RPMI8226 (cell line): ENCODE measurements around the gene MYO18A.
"Not testable (repeated sequence)": the region's sequence is repeated elsewhere in the genome, so short reads cannot be mapped to it uniquely, and the experiment has no call there.

Source experiments
- DNase-seq: peaks from one replicate; pipeline ENCODE4 v3.0.0-alpha.2; 2015

Gene MYO18A

DNA sequence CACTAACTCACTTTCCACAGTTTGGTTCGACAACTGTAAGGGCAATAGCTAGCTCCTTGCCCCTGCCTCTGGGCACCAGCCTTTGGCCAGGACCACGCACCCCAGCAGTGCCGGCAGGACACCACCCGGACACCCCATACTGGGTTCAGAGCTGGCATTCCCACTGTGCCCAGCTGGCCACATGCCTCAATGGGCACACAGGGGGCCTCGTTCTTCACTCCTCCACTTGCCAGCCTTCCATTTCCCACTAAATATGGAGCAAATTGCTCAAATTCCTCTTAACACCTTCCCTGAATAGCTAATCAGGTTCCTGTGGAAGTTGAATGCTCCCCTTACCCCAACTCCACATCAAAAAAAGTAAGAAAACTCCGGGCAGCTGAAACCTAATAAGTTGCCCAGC is 84.8 kb downstream of the MYO18A start:
- DNase-seq = no peak

DNA sequence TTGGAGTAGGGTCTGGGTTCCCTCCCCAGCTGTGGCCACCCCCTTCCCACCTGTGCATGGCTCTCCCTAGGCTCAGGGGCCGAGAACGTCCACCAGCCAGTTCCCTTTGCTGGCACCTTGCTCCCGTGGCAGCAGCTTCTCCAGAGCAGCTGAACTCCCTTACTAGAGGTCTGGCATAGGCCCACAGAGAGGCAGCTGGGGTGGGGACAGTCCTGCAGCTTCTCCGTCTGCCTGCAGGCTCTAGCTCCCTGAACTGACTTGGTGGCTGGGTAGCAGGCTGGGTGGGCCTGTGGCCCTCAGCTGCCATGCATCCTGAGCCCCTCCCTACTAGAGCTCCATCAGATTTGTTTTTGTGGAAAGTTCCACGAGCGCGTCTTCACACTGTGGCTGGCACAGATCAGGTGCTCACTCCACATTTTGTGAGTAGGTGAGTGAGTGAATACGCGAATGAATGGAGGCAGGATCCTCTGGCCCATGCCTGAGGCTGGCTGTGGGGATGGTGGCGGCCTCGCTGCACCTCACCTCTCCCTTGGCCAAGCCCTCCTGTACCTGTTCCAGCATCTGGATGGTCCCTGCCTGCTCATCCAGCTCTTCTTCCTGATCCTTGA is 86.0 kb downstream of the MYO18A start:
- DNase-seq = no peak

DNA sequence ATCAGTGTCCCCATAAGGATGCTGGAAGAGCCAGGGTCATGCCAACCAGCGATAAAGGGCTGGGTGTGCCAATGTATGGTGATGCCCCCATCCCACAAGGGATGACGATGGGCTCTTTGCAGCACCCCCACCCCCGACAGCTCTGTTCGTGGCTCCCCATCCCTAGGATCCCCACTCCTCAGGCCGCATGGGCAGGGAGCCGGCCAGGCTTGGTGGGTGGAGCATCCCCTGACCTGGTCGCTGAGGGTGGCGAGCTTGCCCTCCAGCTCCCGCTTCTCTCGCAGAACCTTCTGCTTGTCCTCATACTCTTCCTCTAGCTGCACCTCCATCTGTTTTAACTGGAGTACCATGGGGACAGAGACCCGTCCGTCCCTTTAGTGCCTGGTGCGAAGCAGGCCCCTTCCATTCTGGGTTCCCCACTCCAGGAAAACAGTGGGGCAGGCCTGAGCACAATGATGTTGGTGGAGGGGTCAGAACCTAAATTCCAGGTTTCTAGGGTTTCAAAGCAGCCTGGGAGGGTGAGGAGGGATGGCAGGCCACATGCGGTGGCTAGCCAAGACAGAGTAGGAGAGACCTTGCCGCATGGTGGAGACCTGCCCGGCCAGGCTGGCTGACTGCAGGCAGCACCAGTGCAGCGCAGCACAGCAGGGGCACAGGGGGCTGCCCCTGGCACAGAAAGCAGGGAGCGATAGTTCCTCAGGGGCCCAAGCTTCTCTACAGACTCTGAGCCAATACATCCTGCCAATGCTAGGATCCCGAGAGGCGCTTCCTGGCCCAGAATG is 86.9 kb downstream of the MYO18A start:
- no peak for DNase-seq

DNA sequence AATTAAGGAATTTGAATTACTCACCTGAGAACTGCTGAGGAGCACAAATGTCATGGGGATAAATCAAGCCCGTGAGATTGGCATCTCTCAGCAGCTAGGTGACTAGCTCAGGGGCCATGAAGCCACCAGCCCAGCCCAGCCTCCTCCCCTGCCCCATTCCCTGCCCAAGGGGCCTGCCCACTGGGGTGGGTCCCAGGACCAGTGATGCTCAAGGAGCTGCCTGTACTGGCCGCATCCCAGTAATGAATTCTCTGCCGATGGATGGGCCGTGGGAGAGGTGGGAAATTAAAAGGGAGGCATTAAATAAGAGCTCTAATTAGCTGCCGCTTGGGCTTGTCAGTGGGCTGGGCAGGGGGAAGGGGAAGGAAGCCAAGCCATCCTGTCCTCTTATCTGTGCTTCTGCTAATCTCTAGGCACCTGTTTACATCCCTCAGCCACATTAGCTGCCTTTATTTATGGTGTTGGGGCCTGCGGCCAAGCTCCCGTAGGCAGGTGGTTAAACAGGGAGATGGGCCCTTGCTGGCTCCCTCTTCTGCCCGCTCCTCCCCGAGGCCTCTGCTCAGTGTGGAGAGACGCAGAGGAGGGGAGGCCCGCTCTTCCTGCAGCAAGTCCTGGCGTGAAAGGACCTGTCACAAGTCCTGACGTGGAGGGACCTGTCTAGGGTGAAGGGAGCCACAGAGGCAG is 88.5 kb downstream of the MYO18A start:
- DNase-seq = no peak

DNA sequence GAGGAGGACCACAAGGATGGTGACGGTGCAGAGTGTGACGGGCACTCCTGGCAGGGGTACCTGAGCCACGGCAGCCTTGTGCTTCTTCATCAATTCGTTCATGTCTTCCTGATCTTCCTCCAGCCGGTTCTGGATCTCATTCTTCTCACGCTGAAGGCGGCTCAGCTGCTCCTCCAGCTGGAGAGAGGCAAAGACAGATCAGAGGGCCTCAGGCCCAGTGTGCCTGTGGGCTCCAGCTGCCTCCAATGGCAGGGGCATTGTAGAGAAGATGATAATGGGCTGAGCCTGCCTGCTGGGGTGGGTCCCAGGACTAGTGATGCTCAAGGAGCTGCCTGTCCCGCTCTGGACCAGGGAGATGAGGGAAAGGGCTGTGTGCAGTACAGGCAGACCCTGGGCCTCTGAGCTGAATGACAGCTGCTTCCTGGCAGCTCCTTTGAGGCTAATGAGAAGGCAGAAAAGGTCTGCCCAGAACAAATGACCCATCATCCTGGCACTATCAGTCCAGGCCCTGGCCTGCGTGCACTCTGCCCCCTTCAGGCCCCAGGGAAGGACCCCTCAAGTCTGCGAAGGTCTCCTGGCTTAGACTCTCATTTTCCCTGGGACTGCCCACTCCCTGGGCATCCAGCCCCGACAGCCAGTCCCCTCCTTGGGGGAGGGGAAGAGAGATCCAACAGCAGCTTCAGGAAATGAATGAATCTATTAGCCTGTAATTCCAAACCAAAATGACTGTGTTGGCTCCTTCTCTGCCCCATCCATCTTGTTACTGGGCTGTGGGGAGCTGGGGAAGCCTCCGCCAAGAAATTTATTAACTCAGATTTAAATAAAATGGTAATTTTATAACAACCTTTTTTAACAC is 89.2 kb downstream of the MYO18A start:
- DNase-seq = no peak

DNA sequence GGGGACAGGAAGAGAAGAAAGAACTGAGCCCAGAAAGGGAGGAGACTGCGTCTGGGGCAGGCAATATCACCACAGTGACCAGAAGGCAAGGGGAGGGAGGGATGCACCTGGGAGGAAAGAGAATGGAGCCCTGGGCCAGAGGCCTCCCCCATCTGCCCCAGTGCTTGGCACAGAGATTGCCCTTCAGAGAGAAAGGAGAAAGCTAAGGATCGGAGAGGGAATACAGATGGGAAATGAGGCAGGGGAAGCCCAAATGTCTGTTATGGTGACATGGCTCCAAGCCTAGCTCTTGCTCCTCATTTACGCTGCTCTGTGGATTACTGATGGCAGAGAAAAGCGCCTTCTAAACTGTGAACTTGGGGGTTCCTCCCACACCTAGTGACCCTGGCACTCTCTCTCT is 90.1 kb downstream of the MYO18A start:
- DNase-seq = no peak

DNA sequence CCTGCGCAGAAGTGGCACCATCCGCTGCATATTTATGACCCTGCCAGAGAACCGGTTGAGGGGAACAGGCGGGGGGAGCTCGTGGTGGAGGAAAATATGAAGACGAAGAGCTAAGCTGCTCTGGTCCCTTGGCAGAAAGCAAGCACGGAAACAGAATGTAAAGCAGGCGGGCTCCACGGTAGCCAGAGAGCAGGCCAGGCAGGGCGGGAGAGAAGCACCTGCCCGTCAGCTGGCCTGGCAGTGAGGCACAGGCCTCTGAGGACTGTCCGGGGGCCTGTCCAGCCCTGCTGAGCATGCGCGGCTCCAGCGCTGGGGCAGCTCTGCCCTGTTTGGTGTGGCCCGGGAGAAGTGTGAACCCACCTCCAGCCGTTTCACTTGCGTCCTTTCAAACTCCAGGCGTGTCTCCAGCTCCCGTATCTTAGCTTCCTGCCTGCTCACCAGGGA is 90.6 kb downstream of the MYO18A start:
- no peak for DNase-seq

DNA sequence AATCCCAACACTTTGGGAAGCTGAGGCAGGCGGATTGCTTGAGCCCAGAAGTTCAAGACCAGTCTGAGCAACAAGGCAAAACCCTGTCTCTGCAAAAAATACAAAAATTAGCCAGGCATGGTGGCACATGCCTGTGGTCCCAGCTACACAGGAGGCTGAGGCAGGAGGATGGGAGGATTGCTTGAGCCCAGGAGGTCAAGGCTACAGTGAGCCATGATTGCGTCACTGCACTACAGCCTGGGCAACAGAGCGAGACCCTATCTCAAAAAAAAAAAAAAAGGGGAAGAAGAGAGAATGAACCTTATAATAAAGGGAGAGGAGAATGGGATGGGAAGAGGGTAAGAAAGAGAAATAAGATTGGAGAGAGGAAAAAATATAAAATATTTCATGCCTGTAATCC is 91.4 kb downstream of the MYO18A start:
- DNase-seq = not testable (repeated sequence)

DNA sequence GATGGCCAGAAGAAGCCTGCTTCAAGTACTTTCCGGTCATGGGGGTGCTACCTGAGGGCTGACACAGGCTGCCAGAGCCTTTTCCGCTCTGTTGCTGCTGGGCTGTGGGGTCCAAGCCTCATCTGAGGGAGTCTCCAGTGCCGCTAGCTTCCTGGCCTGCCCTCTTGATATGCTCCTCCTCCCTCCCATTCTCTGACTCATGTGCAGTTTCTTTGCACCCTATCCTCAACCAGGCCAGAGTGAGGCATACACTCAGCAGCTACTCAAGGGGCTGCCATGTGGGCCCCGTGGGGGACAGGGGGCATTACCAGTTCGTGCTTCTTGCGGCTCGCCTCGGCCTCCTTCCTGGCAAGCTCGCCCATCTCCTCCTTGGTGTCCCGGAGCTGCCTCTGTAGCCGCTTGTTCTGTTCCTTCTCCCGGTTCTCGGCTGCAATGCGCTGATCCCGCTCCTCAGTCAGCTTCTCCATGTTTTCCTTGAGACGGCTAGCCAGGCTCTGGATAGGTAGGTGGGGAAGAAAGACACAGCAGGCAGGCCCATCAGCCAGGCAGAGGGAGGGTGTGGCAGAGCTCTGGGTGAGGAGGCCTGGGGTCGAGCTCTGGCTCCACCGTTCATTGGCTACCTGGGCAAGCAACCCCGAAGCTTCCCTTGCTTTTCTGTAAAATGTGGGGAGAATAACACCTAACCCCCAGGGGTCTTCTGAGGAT is 93.4 kb downstream of the MYO18A start:
- DNase-seq = no peak

DNA sequence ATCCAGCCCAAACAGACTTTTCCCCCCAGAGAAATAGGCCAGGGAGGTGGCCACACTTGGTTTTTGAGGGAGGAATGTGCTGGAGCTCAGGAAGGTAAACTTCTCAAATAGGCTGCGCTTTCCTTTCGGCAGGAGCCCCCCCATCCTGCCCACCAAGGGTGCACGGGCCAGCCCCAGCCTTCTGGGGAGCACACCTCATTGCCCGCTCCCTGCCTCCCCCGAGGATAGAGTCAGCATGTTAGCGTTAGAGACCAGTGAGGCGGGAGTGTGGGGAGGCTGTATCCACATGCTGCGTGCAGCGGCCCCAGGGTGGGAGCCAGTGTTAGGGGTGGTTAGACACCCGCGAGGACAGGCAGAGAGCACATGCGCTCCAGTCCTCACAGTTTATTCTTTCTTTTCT is 95.0 kb downstream of the MYO18A start:
- no peak for DNase-seq

DNA sequence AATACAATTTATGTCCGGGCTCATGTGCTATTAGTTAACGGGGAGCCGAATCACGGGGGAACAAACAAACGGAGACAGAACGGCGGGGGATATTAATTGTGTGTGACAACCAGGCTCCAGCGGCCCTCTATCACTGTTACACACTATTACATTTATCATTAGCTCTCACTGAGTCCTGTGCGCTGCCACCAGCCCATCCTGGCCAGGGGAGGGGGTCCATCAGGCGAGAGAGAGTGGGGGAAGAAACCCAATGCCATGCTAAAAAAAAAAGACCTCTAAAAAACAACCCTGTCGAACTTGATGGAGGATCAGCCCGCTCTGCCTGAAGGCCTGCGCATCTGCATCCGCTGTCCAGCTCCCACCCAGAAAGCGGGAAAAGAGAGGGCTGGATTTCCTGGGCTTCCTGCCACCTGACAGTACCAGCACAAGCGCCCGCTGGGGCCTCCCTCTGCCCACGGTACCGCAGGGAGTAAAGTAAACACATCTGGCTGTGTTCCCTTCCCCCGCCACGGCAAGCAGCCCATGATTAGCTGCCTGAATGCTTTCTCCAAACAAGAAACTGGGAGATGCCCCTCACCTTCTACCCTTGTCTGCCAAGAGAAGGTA is 95.6 kb downstream of the MYO18A start:
- no peak for DNase-seq

DNA sequence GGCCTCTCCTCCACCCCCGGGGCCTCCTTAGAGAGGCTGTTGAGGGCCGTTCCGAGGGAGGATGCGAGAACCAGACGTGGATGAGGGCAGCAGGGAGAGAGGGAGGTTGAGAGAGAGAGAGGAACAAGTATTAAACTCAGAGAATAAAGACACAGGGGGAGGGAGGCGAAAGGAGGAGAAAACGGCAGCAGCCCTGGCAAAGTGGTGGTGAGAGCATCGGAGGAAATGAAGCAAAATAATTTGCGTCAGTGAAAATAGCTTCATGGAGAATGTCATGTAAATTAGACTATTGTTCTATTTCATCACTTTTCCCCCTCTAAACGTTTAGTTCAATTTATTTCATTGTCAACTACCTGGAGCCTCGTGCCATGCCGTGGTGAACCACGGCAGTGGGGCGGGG is 99.2 kb downstream of the MYO18A start:
- no peak for DNase-seq

DNA sequence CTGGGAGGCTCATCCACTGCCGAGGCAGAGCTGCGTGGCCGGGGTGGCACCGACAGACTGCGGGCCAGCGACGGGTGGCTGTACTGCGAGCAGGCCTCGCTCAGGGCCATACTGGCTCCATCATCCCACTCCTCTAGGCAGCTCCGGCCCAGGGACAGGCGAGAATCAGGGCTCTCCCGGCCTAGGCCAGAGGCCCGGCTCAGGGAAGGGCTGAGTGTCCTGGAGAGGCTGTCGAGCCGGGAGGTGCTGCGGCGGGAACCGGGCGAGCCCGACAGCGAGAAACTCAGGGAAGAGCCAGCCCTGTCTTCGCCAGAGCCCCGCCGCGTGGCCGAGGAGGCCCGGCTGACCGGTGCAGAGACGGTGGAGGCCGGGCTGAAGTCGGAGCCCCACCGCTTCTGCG is 99.9 kb downstream of the MYO18A start:
- DNase-seq = no peak

DNA sequence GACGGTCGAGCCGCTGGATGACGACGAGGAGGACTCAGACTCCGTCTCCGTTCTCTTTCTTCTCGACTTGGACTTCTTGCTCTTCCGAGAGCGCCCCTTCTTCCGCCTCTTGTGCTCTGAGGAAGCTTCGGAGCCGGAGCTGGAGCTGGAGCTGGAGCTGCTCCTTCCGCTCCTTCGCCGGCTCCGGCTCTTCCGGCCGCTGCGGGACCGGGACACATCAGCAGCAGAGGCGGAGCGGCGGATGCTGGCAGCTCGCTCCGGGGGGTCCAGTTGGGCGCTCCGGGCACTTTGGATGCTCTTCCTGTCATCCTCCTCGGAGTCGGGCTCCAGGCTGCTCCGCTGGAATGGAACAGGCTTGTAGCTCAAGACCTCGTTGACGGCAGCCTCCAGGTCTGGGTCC is 100.3 kb downstream of the MYO18A start:
- no peak for DNase-seq

DNA sequence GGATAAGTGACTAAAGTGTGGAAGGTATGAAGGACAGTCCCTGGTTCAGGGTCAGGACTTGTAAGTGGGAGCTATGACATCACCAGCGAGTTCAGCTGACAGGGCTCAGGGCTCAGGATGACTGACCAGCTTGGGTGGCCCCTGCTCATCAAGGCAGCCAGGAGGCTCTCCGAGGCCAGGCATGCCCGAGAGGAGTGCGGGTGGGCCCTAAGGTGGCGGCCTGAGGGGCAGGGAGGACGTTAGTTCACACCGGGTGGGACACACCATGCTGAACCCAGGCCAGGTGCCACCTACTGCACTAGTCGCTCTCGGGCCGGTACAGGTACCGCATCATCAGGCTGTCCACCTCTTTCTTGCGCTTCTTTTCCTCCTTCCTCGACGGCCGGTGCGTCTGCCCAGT is 100.8 kb downstream of the MYO18A start:
- no peak for DNase-seq

DNA sequence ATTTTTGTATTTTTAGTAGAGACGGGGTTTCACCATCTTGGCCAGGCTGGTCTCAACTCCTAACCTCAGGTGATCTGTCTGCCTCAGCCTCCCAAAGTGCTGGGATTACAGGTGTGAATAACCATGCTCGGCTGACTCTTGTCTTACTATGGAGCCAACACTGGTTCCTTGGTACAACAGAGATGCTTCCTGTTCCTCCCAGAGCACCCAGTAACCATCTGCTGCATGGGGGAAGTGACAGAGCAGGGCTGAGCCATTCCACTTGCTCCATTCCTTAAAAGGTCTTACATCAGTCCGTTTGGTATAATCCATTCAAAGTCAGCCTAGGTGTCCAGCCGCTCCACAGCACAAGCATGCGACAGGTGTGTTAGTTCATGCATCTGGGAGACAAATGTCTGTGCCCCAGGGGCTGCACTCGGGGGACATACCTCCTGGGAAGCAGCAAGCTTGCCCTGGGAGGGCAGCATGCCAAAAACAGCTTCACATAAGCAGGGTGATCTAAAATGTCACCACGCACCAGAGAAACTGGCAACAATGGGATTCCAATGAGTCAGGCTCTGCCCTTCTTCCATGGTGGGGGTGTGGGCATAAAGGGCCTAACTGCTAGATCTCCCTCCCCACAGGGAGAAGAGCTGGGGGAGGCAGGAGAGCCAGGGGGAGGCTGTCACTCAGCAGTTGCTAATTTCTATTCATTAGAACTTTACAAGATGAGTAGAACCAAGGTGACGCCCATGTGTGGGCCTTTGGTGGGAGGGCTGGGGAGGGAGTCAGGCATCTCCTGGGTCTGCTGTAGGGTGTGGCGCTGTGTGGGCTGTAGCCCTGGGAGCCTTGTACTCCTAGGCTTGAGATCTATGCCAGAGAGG is 101.8 kb downstream of the MYO18A start:
- no peak for DNase-seq

DNA sequence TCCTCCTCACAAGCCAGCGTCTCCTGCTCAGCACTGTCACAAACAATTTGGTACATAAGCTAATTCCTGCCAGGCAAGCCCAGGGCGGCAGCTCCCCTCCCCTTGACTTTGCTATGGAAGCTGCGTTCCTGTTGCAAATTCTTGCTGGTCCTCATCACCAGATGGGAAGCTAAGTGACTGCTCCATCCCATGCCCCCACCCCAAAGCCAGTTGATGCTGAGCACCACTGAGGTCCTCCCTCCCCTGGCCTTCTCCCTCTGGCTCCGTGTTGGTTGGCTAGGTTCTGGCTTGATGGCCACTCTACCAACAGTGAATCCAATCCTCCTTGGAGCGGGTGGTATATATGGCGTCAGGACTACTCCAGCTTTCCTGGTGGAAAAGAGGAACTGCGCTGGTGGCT is 102.9 kb downstream of the MYO18A start:
- DNase-seq = no peak

DNA sequence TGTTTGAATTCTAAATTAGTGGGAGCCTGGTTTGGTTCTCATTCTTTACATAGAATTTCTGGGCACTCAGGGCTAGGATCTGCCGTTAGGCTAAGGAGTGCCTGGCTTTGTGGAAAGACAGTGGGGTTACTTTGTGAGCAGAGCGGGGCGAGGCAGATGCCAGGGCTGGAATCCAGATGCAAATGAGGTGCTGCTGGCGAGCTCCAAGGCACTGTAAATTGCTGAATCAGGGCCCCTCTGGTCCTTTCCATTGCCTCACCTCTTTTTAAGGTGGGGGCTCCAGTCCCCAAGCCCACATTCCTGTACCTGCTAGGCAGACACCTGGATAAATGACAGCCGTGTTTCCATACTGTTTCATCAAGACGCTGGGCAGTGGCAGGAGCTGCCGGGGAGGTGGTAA is 103.5 kb downstream of the MYO18A start:
- no peak for DNase-seq

DNA sequence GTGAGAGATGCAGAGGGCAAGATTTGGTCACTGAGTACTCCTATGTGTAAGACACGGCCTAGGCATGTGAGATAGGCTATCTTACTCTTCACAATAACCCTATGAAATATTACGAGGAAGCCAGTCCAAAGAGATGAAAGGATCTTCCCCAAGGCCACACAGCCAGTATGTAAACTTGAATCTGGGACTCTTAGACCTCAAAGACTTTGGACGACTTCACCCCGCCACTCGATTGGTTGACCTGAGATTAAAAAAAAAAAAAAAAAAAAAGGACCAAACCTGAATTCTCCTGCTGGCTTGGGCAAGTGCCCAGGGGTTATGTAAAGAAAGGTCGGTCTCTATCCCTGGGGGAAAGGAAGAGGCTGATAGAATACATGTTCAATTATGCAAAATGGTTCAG is 104.1 kb downstream of the MYO18A start:
- DNase-seq = no peak

DNA sequence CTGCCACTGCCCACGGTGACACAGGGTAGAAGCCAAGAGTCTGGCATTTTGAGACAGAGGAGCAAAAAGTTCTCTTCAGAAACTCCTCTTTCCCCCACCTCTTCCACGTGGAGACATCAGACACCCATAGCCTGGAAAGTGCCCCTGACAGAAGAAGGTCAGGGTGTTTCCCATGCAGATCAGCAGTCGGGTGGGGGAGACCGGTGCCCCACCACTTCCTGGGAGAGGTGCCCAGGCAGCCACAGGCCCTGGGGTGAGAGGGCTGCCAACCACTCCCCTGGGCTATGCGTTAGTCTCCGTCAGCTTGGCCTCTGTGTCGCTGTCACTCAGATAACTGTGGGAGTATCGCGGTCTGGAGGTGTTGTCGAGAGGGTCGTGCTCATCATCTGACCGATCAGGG is 105.7 kb downstream of the MYO18A start:
- no peak for DNase-seq

DNA sequence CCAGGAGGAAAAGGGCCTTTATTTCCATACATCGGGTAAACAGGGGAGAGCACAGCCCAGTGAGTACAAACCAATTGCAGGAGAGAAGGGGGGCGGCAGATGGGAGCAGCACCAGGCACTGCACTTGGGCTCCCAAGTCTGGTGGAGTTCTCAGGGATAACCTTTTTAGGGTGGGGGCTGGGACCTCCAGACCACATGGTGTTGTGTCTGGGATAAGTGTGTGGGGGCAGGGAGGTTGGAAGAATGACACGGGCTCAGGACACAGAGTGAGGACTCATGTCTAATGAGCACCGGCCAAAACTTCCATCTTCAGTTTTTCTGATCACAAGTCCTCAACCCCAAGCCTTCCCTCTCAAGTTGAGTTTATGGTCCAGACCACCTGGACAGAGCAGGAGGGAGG is 106.7 kb downstream of the MYO18A start:
- DNase-seq = no peak
